Breast epithelium (tissue), 3 donors: ENCODE measurements around the gene FYB1.

Experiments used
- POLR2A ChIP-seq: fragments of 450-650 bp; IDR thresholded peaks from one replicate; pipeline ENCODE4 v1.6.1; 2016; ENCODE audit warnings: antibody characterized with exemption, mild to moderate bottlenecking, moderate library complexity
- POLR2AphosphoS5 ChIP-seq, 3 donors: sonication (generic); formaldehyde crosslinking; IDR thresholded peaks; one replicate each; pipeline ENCODE4 v1.6.1; 2017; ENCODE audit warnings: antibody characterized with exemption in 3 of 3
- TF ChIP-seq, protein P1 (sequence below), 3 donors: fragments of 450-650 bp; IDR thresholded peaks; one replicate each; pipeline ENCODE4 v1.5.1; 2016 to 2017; ENCODE audit warnings: antibody characterized with exemption in 3 of 3, mild to moderate bottlenecking in 3 of 3, moderate library complexity in 3 of 3

DNA sequence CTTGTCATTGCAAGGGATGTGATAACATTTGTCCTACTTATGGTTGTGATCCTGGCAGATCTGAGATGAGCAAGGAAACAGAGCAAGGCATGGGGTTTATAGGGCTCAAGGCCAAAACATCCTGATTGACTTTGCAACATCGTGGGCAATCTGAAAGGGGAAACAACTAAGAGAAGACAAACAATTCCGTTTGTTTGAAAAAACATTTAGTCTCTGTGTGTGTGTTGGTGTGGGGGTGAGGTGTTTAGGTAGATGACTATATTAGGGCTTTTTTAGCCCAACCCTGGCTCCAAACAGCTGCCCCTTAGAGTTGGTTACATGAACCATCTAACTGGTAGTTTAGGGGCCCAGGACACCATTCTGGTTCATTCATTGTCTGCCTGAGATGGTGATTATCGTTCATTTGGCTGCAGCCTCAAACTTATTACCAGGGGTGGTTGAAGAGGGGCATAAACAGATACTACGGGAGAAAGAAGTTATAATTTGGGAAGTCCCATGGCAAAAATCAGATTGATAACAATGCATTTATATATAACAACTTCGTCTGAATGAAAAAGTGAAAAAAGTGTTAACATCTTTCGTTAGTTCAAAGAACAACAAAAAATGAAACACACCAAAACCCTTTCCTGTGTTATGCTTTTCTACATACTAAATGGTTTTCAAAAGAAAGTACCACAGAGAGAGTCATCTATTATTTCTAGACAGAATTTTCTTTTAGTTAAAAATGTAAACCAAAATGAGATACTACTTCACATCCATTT lies 5.7 kb downstream of the FYB1 start:
- TF ChIP-seq, protein P1, sequence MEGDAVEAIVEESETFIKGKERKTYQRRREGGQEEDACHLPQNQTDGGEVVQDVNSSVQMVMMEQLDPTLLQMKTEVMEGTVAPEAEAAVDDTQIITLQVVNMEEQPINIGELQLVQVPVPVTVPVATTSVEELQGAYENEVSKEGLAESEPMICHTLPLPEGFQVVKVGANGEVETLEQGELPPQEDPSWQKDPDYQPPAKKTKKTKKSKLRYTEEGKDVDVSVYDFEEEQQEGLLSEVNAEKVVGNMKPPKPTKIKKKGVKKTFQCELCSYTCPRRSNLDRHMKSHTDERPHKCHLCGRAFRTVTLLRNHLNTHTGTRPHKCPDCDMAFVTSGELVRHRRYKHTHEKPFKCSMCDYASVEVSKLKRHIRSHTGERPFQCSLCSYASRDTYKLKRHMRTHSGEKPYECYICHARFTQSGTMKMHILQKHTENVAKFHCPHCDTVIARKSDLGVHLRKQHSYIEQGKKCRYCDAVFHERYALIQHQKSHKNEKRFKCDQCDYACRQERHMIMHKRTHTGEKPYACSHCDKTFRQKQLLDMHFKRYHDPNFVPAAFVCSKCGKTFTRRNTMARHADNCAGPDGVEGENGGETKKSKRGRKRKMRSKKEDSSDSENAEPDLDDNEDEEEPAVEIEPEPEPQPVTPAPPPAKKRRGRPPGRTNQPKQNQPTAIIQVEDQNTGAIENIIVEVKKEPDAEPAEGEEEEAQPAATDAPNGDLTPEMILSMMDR (IDR thresholded peaks at IDR 0.05), result no peak
- TF ChIP-seq POLR2AphosphoS5 (IDR thresholded peaks at IDR 0.05), result no peak
- TF ChIP-seq POLR2A, result no peak
